ENCODE measurements around the gene MAPRE2. TPM values are rescaled to one million over a fixed set of nuclear protein-coding genes. Genes with fewer than 3 reads are reported as not detected.
"Not testable (repeated sequence)": the region's sequence is repeated elsewhere in the genome, so short reads cannot be mapped to it uniquely, and the experiment has no call there.

MAPRE2 gene
- total RNA-seq, 2 experiments from 2014 or later: 62.5 to 66.2 TPM

DNA sequence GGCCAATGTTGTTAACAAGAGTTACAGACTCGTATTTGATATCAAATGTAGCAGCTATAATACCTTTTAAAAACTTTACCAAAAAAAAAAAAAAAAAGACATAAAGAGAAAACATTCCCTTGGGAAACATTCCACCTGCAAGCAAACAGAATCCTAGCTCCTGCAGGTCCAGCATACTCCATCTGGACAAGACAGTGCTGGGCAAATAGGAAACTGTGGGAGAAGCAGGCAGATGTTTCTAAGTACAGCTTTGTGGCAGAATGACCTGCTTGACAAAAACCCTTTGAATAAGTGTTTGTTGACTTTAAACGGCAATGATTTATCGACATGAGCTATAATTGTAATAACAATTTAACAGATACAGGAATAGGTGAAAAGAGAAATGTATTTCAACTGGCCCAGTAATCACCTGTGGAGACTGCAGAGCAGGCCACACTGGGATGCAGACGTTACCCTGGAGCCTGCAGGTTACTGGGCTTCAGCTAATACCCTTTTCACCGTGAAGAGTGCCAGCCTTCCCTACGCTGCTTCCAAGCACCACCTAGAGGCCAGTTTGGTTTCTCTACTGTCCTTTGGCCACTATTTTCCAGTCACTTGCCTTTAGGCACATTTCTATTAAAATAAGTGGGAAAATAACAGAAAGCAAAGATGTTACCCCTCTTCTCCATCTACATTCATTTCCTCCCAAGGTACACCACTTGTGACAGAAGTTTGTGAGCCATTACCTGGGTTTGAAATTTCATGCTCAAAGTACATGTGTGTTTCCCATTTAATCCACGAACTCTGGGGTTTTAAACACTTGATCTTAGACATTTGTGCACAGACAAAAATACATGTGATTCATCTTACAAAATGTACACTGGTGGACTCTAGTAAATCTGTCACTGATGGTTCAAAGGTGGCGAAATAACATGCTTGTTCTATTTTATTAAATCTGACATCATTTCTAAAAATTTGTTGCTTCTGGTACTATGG, 102.7 kb downstream of the MAPRE2 start:
- no peak overlapping the region for H3K4me3 Mint-ChIP-seq
- CTCF ChIA-PET: interaction anchor here (0.6 to 3.6 kb wide), 15 partner anchors 7 to 482 kb away, joined by 3 to 36 read pairs (median 4); no protein-coding TSS in a partner anchor
- peaks cover 2% of the 10 kb centered on the region for H3K4me1 Mint-ChIP-seq (ENCODE audit: low read depth)
- H3K27me3 Mint-ChIP-seq (ENCODE audit: low read depth): no peaks in the 10 kb centered on the region
- H3K9me3 Mint-ChIP-seq: peaks cover 11% of the 10 kb centered on the region
- intact Hi-C loops (cut with micrococcal nuclease): loop anchor here (1.0 kb wide), 3 partner anchors 118 to 278 kb away; no protein-coding TSS in a partner anchor
- peak overlapping the region; percentile 53 for H3K27ac Mint-ChIP-seq
- DNase-seq: peak; percentile 62
- peaks cover 19% of the 10 kb centered on the region for H3K36me3 Mint-ChIP-seq (ENCODE audit: low read depth)

DNA sequence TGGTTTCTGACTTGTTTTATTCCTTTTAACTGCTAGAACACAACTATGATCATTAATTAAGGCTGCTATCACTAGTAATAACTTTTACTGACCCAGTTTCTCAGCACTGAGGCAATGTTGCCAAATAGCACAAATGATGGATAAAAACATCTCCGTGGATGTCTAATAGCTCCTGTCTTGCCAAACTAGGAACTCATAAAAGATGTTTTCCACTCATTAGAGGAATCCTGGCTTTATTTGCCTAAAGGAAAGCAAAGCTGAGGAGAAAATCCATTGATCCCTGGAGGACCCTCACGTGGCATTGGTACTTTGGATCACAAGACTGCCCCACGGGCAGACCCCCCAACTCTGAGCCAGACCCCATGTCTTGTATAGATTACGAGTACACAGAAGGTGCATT, 103.5 kb downstream of the MAPRE2 start:
- intact Hi-C loops (cut with micrococcal nuclease): loop anchor here (1.0 kb wide), 3 partner anchors 118 to 278 kb away; no protein-coding TSS in a partner anchor
- Mint-ChIP-seq H3K4me3 (no peak overlapping the region), H3K27me3 (ENCODE audit: low read depth) (no peaks in the 10 kb centered on the region), H3K27ac (no peak overlapping the region), H3K4me1 (ENCODE audit: low read depth) (peaks cover 2% of the 10 kb centered on the region), H3K36me3 (ENCODE audit: low read depth) (peaks cover 21% of the 10 kb centered on the region), H3K9me3 (peaks cover 18% of the 10 kb centered on the region)
- DNase-seq: no peak
- CTCF ChIA-PET: interaction anchor here (0.7 to 3.6 kb wide), 6 partner anchors 8 to 138 kb away, joined by 3 to 36 read pairs (median 6); no protein-coding TSS in a partner anchor

DNA sequence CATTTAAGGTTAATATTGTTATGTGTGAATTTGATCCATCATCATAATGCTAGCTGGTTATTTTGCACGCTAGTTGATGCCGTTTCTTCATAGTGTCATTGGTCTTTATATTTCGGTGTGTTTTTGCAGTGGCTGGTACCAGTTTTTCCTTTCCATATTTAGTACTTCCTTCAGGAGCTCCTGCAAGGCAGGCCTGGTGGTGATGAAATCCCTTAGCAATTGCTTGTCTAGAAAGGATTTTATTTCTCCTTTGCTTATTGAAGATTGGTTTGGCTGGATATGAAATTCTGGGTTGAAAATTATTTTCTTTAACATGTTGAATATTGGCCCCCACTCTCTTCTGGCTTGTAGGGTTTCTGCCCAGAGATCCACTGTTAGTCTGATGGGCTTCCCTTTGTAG, 109.0 kb downstream of the MAPRE2 start:
- DNase-seq; H3K27me3 Mint-ChIP-seq (ENCODE audit: low read depth); CTCF ChIA-PET; intact Hi-C loops (cut with micrococcal nuclease); H3K27ac Mint-ChIP-seq; H3K4me1 Mint-ChIP-seq (ENCODE audit: low read depth); H3K4me3 Mint-ChIP-seq: not testable (repeated sequence)
- Mint-ChIP-seq H3K36me3 (ENCODE audit: low read depth) (peaks cover 14% of the 10 kb centered on the region), H3K9me3 (peaks cover 18% of the 10 kb centered on the region)

DNA sequence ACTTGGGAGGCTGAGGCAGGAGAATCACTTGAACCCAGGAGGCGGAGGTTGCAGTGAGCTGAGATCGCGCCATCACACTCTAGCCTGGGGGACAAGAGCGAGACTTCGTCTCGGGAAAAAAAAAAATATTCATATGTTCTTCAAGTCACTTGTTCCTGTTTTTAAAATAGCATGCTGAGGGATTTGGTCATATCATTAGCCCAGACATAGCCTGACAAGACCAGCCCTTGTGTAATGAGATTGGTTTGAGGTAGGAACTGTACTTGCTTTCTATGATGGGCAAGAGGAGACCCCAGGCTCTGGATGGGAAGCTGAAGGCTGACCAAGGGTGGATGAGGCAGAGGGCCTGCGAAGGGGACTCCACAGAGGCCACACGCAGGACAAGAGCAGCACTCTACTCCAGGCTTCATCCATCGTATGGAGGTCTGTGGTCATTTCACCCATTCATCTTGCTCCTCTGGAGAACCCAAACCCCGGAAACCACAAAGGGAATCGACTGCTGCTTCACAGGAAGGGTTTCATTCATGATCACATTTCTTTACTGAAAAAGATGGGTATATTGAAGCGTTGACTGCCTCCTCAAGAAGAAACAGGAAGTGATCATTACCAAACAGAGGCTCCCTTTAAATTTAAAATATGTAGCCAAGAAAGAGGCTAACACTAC, 112.5 kb downstream of the MAPRE2 start:
- H3K4me3 Mint-ChIP-seq: no peak overlapping the region
- peaks cover 9% of the 10 kb centered on the region for H3K9me3 Mint-ChIP-seq
- no peak for DNase-seq
- CTCF ChIA-PET: interaction anchor here (1.0 to 1.5 kb wide), 2 partner anchors 33 to 127 kb away, joined by 3 to 4 read pairs; no protein-coding TSS in a partner anchor
- peaks cover 14% of the 10 kb centered on the region for H3K4me1 Mint-ChIP-seq (ENCODE audit: low read depth)
- peaks cover 5% of the 10 kb centered on the region for H3K36me3 Mint-ChIP-seq (ENCODE audit: low read depth)
- H3K27ac Mint-ChIP-seq: no peak overlapping the region
- no peaks in the 10 kb centered on the region for H3K27me3 Mint-ChIP-seq (ENCODE audit: low read depth)
- intact Hi-C loops (cut with micrococcal nuclease): no loop called here

DNA sequence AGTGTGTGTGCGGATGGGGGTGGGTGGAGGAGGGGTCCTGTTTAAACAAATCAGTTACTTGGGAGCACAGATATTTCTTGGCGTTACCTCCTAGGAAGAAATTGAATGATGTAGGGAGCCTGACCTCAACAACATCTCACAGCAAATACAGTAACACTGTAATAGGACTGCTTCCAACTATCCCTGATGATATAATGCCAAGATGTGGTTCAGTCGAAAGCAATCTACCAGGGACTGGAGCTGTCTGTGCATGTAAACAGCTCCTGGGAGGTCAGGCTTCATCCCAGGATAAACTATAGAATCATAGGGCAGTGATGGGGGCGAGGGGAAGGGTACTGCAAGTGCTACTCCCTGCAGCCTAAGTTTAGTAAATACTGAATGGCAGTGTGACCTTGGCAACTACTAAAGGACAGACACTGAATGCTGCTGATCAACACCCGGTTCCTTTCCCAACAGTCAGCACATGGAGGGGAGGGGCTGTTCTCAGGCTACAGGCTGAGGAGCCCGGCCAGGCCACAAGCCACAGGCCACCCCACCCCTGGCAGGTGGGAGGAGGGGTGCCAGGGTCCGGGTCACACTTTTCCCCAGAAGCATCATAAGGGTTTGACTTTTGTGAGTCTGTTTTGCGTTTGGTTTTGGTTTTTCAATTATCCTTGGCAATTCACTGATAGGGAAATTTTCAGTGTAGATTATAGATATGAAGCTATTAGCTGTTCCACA, 114.3 kb downstream of the MAPRE2 start:
- Mint-ChIP-seq H3K36me3 (ENCODE audit: low read depth) (no peaks in the 10 kb centered on the region), H3K27me3 (ENCODE audit: low read depth) (no peaks in the 10 kb centered on the region), H3K4me1 (ENCODE audit: low read depth) (peaks cover 24% of the 10 kb centered on the region), H3K9me3 (no peaks in the 10 kb centered on the region), H3K4me3 (no peak overlapping the region), H3K27ac (no peak overlapping the region)
- intact Hi-C loops (cut with micrococcal nuclease): loop anchor here (5.0 kb wide), 1 partner anchor 327 kb away; no protein-coding TSS in a partner anchor
- no peak for DNase-seq
- CTCF ChIA-PET: no interaction called here

DNA sequence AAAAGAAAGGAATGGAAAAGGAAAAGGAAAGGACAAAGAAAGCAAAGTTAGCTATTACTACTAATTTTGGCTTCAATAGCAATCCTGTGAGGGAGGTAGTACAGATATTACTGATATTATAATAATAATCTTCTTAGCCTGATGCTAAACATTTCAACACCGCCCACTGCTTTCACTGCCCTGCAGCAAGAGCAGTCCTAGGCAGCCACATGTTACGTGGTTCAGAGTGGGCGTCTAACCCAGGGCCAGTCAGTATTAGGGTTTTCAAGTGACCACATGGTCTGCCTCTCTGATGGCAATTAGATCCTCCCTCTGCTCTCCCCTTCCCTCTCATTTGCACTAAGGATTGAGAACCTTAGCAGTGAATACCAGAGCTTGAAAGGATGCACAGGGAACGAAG, 116.0 kb downstream of the MAPRE2 start:
- peaks cover 24% of the 10 kb centered on the region for H3K4me1 Mint-ChIP-seq (ENCODE audit: low read depth)
- DNase-seq: no peak
- H3K9me3 Mint-ChIP-seq: no peaks in the 10 kb centered on the region
- no peaks in the 10 kb centered on the region for H3K27me3 Mint-ChIP-seq (ENCODE audit: low read depth)
- H3K4me3 Mint-ChIP-seq: no peak overlapping the region
- CTCF ChIA-PET: no interaction called here
- intact Hi-C loops (cut with micrococcal nuclease): loop anchor here (5.0 kb wide), 1 partner anchor 325 kb away; no protein-coding TSS in a partner anchor
- H3K36me3 Mint-ChIP-seq (ENCODE audit: low read depth): no peaks in the 10 kb centered on the region
- H3K27ac Mint-ChIP-seq: no peak overlapping the region

DNA sequence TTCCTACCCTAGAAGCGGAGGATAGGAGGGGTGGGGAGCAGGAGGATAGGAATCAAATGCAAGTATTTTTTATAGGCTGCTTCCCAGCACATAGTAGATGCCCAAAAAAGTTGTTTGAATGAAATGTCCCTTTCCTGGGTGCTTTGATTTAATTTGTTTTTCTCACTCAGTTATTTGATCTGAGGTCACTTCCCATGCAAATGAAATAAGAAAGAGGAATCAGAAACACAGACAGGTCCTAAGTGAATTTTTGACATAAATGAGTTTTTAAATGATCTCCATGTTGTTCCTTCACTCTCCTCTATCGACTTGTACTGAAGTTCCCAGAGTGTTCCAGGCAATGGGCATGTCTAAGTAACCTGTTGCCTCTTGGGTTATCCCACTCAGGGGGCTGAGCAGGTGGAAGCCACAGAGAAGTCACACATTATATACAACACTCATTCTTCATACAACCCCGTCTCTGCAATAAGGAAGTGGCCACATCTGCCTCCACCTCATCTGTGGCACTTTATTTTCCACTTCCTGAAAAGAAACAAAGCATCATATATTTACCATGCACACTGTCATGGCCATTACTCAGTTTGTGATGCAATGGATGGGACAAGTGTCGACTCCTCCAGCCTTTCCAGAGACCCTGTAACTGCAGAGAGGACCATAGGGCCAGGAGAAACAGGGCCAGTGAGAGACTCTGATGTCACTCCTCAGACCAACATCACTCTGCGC, 117.7 kb downstream of the MAPRE2 start:
- H3K27me3 Mint-ChIP-seq (ENCODE audit: low read depth): no peaks in the 10 kb centered on the region
- peak; percentile 53 for DNase-seq

DNA sequence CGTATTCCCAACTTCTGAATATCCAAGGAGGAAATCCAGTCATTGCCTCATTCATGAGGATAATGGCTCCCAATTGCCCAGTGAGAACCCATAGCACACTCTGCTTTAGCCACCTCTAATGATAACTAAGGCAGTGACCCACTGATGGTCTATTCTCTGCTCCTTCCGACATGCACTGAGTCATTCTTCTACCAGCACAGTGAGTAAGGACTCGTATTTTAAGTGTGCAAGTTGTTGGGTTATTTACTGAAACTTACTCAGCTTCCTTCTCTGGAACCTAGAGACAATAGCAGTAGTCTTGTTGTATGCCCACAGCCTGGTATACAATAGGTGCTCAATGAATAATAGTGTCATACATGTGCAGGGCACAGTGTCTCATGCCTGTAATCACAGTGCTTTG, 118.6 kb downstream of the MAPRE2 start:
- CTCF ChIA-PET: interaction anchor here (0.7 to 1.4 kb wide), 4 partner anchors 12 to 162 kb away, joined by 3 to 5 read pairs (median 4); no protein-coding TSS in a partner anchor
- H3K27me3 Mint-ChIP-seq (ENCODE audit: low read depth): no peaks in the 10 kb centered on the region
- no peak overlapping the region for H3K4me3 Mint-ChIP-seq
- no peaks in the 10 kb centered on the region for H3K36me3 Mint-ChIP-seq (ENCODE audit: low read depth)
- peaks cover 18% of the 10 kb centered on the region for H3K4me1 Mint-ChIP-seq (ENCODE audit: low read depth)
- peak overlapping the region; percentile 65 for H3K27ac Mint-ChIP-seq
- intact Hi-C loops (cut with micrococcal nuclease): loop anchor here (1.0 to 5.0 kb wide), 5 partner anchors 15 to 323 kb away; partner anchors contain the start of gene MAPRE2
- peak; percentile 16 for DNase-seq
- H3K9me3 Mint-ChIP-seq: no peaks in the 10 kb centered on the region

More for the DNA sequence above, 117.7 kb downstream of the MAPRE2 start:
- peak overlapping the region; percentile 73 for H3K27ac Mint-ChIP-seq
- CTCF ChIA-PET: interaction anchor here (1.4 kb wide), 1 partner anchor 12 kb away, joined by 5 read pairs; no protein-coding TSS in a partner anchor
- H3K4me3 Mint-ChIP-seq: no peak overlapping the region
- no peaks in the 10 kb centered on the region for H3K36me3 Mint-ChIP-seq (ENCODE audit: low read depth)
- intact Hi-C loops (cut with micrococcal nuclease): loop anchor here (1.0 to 5.0 kb wide), 5 partner anchors 16 to 323 kb away; partner anchors contain the start of gene MAPRE2
- H3K9me3 Mint-ChIP-seq: no peaks in the 10 kb centered on the region
- H3K4me1 Mint-ChIP-seq (ENCODE audit: low read depth): peaks cover 20% of the 10 kb centered on the region

DNA sequence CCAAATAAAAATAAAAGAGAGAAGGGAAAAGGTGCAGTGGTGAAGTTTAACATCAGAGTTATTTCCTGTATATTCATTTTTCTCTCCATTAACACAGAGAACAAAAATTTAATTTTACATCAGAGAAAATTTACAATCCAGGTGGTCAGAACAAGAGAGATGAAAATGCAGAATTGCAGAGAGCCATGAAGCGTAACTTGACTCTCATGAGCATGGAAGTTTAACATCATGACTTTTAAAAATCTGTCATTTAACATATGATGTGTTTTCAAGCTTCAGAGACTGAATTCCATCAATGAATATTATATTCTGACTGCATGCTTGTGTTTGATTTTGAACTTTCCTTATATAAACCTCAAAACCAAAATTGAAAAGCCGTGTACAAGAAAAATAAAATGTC, 120.3 kb downstream of the MAPRE2 start:
- intact Hi-C loops (cut with micrococcal nuclease): no loop called here
- CTCF ChIA-PET: no interaction called here
- H3K4me1 Mint-ChIP-seq (ENCODE audit: low read depth): peaks cover 18% of the 10 kb centered on the region
- H3K4me3 Mint-ChIP-seq: no peak overlapping the region
- no peak overlapping the region for H3K27ac Mint-ChIP-seq
- no peaks in the 10 kb centered on the region for H3K9me3 Mint-ChIP-seq
- no peak for DNase-seq
- no peaks in the 10 kb centered on the region for H3K36me3 Mint-ChIP-seq (ENCODE audit: low read depth)
- no peaks in the 10 kb centered on the region for H3K27me3 Mint-ChIP-seq (ENCODE audit: low read depth)

DNA sequence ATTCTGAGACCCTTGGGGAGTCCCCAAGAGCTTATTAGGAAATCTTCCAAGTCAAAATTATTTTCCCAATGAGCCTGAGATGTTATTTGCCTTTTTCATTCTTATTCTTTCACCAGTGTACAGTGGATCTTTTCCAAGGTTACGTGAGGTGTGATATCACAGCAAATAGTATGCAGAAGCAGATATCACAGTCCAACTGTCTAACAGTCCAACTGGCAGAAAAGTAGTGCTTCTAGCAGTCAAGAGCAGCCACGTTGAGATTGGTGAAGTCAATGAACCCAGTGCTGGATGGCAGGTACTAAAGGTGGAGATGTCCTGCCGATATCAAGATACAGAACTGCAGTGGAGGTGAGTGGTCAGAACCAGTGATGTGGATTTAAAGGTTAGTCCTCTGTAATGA, 120.7 kb downstream of the MAPRE2 start:
- Mint-ChIP-seq H3K4me3 (no peak overlapping the region), H3K36me3 (ENCODE audit: low read depth) (no peaks in the 10 kb centered on the region), H3K27me3 (ENCODE audit: low read depth) (no peaks in the 10 kb centered on the region), H3K27ac (no peak overlapping the region), H3K9me3 (no peaks in the 10 kb centered on the region), H3K4me1 (ENCODE audit: low read depth) (peaks cover 18% of the 10 kb centered on the region)
- no peak for DNase-seq
- intact Hi-C loops (cut with micrococcal nuclease): no loop called here
- CTCF ChIA-PET: no interaction called here

DNA sequence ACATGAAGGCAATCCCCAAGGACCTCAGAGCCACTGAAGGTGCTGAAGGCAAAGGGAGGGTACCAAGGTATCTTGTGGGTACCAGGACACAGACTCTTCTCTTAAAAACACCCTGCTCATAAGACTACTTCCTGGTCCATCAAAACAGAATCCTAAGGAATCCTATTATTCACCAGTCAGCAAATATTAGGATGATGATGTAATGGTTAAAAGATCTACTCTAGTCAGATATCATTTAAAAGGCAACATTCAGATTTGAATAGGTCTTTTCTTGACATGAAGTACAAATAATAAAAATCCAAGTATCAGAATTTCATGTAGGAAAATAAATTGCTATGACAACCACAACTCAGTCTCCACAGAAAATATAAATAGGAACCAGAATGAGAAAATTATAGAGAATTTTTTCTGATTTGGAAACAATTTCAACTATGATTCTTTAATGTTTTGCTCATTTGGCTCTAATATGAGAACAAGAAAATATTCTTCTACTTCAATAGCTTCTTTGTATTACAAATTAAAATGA, 121.9 kb downstream of the MAPRE2 start:
- Mint-ChIP-seq H3K27me3 (ENCODE audit: low read depth) (no peaks in the 10 kb centered on the region), H3K36me3 (ENCODE audit: low read depth) (no peaks in the 10 kb centered on the region), H3K4me1 (ENCODE audit: low read depth) (peaks cover 16% of the 10 kb centered on the region), H3K27ac (no peak overlapping the region), H3K9me3 (no peaks in the 10 kb centered on the region), H3K4me3 (no peak overlapping the region)
- intact Hi-C loops (cut with micrococcal nuclease): no loop called here
- no peak for DNase-seq
- CTCF ChIA-PET: no interaction called here
